Measurements from ENCODE around the gene HCFC1.

The HCFC1 gene

GRCh38 chrX:153973127-153974002 lies 1.7 kb upstream of the HCFC1 start:
- no peak for DNase-seq

GRCh38 chrX:153972368-153973126 lies 929 bp upstream of the HCFC1 start, which contains the start of gene TMEM187:
Gene TMEM187, plus strand, starts transcription at chrX:153972754. Its CDS starts 9,309 bp downstream, at chrX:153982063.
- peak; percentile 69 to 95 (median 83) for DNase-seq

GRCh38 chrX:153971124-153971449 lies 531 bp downstream of the HCFC1 start:
- peak; percentile 70 to 95 (median 86) for DNase-seq

GRCh38 chrX:153970357-153971123 lies 1.1 kb downstream of the HCFC1 start:
- peak in 1 of 5 experiments; percentile 80 for DNase-seq

GRCh38 chrX:153969904-153970356 lies 1.7 kb downstream of the HCFC1 start:
- no peak for DNase-seq

GRCh38 chrX:153969125-153969903 lies 2.3 kb downstream of the HCFC1 start:
- no peak for DNase-seq

GRCh38 chrX:153968754-153969124 lies 2.9 kb downstream of the HCFC1 start:
- DNase-seq = peak in 2 of 5 experiments; percentile 29 to 67

- no peak for DNase-seq
Observed at GRCh38 chrX:153968255-153968654, 3.4 kb downstream of the HCFC1 start.

GRCh38 chrX:153967536-153968224 lies 3.9 kb downstream of the HCFC1 start:
- DNase-seq = peak in 2 of 5 experiments; percentile 37 to 65

GRCh38 chrX:153966841-153967535 lies 4.6 kb downstream of the HCFC1 start:
- peak in 3 of 5 experiments; percentile 38 to 59 (median 45) for DNase-seq

GRCh38 chrX:153966283-153966688 lies 5.3 kb downstream of the HCFC1 start:
- no peak for DNase-seq

GRCh38 chrX:153965406-153965805 lies 6.2 kb downstream of the HCFC1 start:
- DNase-seq = no peak

- DNase-seq = no peak
Observed at GRCh38 chrX:153964105-153964504, 7.5 kb downstream of the HCFC1 start.

GRCh38 chrX:153963546-153963945 lies 8.1 kb downstream of the HCFC1 start:
- DNase-seq = no peak

- no peak for DNase-seq
Observed at GRCh38 chrX:153961292-153961691, 10.3 kb downstream of the HCFC1 start.

- DNase-seq = no peak
Observed at GRCh38 chrX:153960786-153961185, 10.8 kb downstream of the HCFC1 start.

- DNase-seq = no peak
Observed at GRCh38 chrX:153960077-153960476, 11.5 kb downstream of the HCFC1 start.

- no peak for DNase-seq
Observed at GRCh38 chrX:153959649-153960048, 12.0 kb downstream of the HCFC1 start.

GRCh38 chrX:153958605-153959004 lies 13.0 kb downstream of the HCFC1 start:
- DNase-seq = no peak

- no peak for DNase-seq
Observed at GRCh38 chrX:153957224-153957623, 14.4 kb downstream of the HCFC1 start.
